Esophagus squamous epithelium (tissue), 4 donors: ENCODE results near the gene CIBAR2.

Experiments used
- CTCF ChIP-seq, 6 experiments: fragments of 450-650 bp in 4 of 6; fragments of 200-600 bp in 2 of 6; sonication (generic) in 2 of 6; IDR thresholded peaks; one replicate each; pipeline ENCODE4 v1.5.1; 2016 to 2019; ENCODE audit warnings: antibody characterized with exemption in 6 of 6, mild to moderate bottlenecking in 4 of 6, moderate library complexity in 4 of 6
- POLR2A ChIP-seq, 4 donors: fragments of 450-650 bp; IDR thresholded peaks; one replicate each; pipeline ENCODE4 v1.6.1; 2017; ENCODE audit warnings: antibody characterized with exemption in 4 of 4, mild to moderate bottlenecking in 4 of 4, moderate library complexity in 3 of 4

- TF ChIP-seq CTCF (IDR thresholded peaks at IDR 0.05) (no peak), POLR2A (IDR thresholded peaks at IDR 0.05) (no peak)
Observed at GRCh38 chr16:85138073-85138824, 26.0 kb upstream of the CIBAR2 start.
